CD14-positive monocyte (primary cell): ENCODE measurements around the gene USP9X. TPM values are rescaled to one million over a fixed set of nuclear protein-coding genes. Genes with fewer than 3 reads are reported as not detected.

Experiments
- DNase-seq, 3 donors: peaks; one replicate each; pipeline ENCODE4 v3.0.0-alpha.2; 2011 to 2022
- H2AFZ ChIP-seq: 2 replicates; pipeline ENCODE4 v1.6.0; 2012; ENCODE audit warnings: mild to moderate bottlenecking, low read depth, low read length, inconsistent platforms; ENCODE audit not compliant: insufficient read depth, poor library complexity, severe bottlenecking
- H3K27ac ChIP-seq, 2 donors: 1 replicate in 1 of 2; 2 replicates in 1 of 2; pipeline ENCODE4 v1.5.1; 2012 to 2013; ENCODE audit warnings: low read length in 2 of 2, control low read depth in 1 of 2, inconsistent platforms in 1 of 2, low read depth in 1 of 2, mild to moderate bottlenecking in 1 of 2
- H3K27me3 ChIP-seq, 2 donors: one replicate each; pipeline versions ENCODE4 v1.6.0 to v1.6.1; 2011 to 2013; ENCODE audit warnings: low read length in 2 of 2; ENCODE audit not compliant: control insufficient read depth in 2 of 2, insufficient read depth in 2 of 2
- H3K36me3 ChIP-seq, 2 donors: replicated peaks in 1 of 2; 1 replicate in 1 of 2; 2 replicates in 1 of 2; pipeline versions ENCODE4 v1.5.1 to v1.6.1; 2012 to 2013; ENCODE audit warnings: low read length in 2 of 2, control low read depth in 1 of 2, inconsistent platforms in 1 of 2, mild to moderate bottlenecking in 1 of 2; ENCODE audit not compliant: insufficient read depth in 2 of 2, control insufficient read depth in 1 of 2
- H3K4me1 ChIP-seq, 2 donors: 1 replicate in 1 of 2; 2 replicates in 1 of 2; pipeline versions ENCODE4 v1.5.1 to v1.6.1; 2012 to 2013; ENCODE audit warnings: low read length in 2 of 2, control low read depth in 1 of 2, inconsistent platforms in 1 of 2, mild to moderate bottlenecking in 1 of 2, moderate library complexity in 1 of 2; ENCODE audit not compliant: insufficient read depth in 2 of 2, control insufficient read depth in 1 of 2
- H3K4me2 ChIP-seq: replicated peaks from 2 replicates; pipeline ENCODE3; 2012; ENCODE audit warnings: low read length, moderate library complexity, mild to moderate bottlenecking; ENCODE audit not compliant: poor library complexity, severe bottlenecking; ENCODE audit errors: extremely low read depth
- H3K4me3 ChIP-seq, 3 experiments: fragments of 200-600 bp in 1 of 3; sonication (generic) in 1 of 3; replicated peaks in 1 of 3; 1 replicate in 2 of 3; 2 replicates in 1 of 3; pipeline ENCODE4 v1.5.1; 2011 to 2013; ENCODE audit warnings: low read length in 3 of 3, mild to moderate bottlenecking in 3 of 3, control low read depth in 2 of 3, low read depth in 2 of 3, inconsistent platforms in 1 of 3, moderate library complexity in 1 of 3
- H3K79me2 ChIP-seq: 2 replicates; pipeline ENCODE4 v1.6.0; 2012; ENCODE audit warnings: mild to moderate bottlenecking, control low read depth, inconsistent platforms, low read length, moderate library complexity; ENCODE audit not compliant: insufficient read depth
- H3K9ac ChIP-seq: 2 replicates; pipeline ENCODE4 v1.6.0; 2017; ENCODE audit warnings: low read length, mild to moderate bottlenecking; ENCODE audit not compliant: insufficient read depth, poor library complexity, severe bottlenecking
- H3K9me3 ChIP-seq, 2 donors: replicated peaks in 1 of 2; 1 replicate in 1 of 2; 2 replicates in 1 of 2; pipeline versions ENCODE4 v1.5.1 to v1.6.1; 2012 to 2013; ENCODE audit warnings: low read length in 2 of 2, control low read depth in 1 of 2; ENCODE audit not compliant: control insufficient read depth in 1 of 2, insufficient read depth in 1 of 2
- H4K20me1 ChIP-seq: 2 replicates; pipeline ENCODE4 v1.6.0; 2012; ENCODE audit warnings: mild to moderate bottlenecking, low read length, control low read depth, moderate library complexity; ENCODE audit not compliant: insufficient read depth
- H3K27ac Mint-ChIP-seq, 7 donors: one replicate each; pipeline ENCODE4 v1.8.0; 2020; ENCODE audit warnings: mild to moderate bottlenecking in 7 of 7, mixed read lengths in 7 of 7, moderate library complexity in 6 of 7, inconsistent platforms in 2 of 7
- H3K27me3 Mint-ChIP-seq, 3 donors: one replicate each; pipeline ENCODE4 v1.8.0; 2021 to 2022; ENCODE audit warnings: low read depth in 3 of 3, mild to moderate bottlenecking in 3 of 3, mixed read lengths in 3 of 3, moderate library complexity in 3 of 3, inconsistent platforms in 1 of 3
- H3K36me3 Mint-ChIP-seq, 2 donors: one replicate each; pipeline ENCODE4 v1.8.0; 2020; ENCODE audit warnings: mixed read lengths in 2 of 2, inconsistent platforms in 1 of 2, mild to moderate bottlenecking in 1 of 2
- H3K4me1 Mint-ChIP-seq: one replicate; pipeline ENCODE4 v1.8.0; 2020; ENCODE audit warnings: mild to moderate bottlenecking, mixed read lengths
- H3K4me3 Mint-ChIP-seq, 2 donors: one replicate each; pipeline ENCODE4 v1.8.0; 2020; ENCODE audit warnings: mild to moderate bottlenecking in 2 of 2, mixed read lengths in 2 of 2, moderate library complexity in 1 of 2
- H3K9me3 Mint-ChIP-seq, 7 donors: one replicate each; pipeline ENCODE4 v1.8.0; 2020 to 2022; ENCODE audit warnings: mixed read lengths in 7 of 7, mild to moderate bottlenecking in 6 of 7, moderate library complexity in 6 of 7, inconsistent platforms in 2 of 7
- CTCF ChIP-seq: fragments of 200-600 bp; IDR thresholded peaks from one replicate; pipeline ENCODE4 v1.8.0; 2022; ENCODE audit warnings: antibody characterized with exemption, mild to moderate bottlenecking
- WGBS: methylation state at CpG from one replicate; pipeline ENCODE4 v1.1.5; 2013; ENCODE audit warnings: missing lambda C conversion rate; ENCODE audit not compliant: insufficient coverage; 5-methylcytosine and 5-hydroxymethylcytosine counted together
- intact Hi-C, 2 donors: fragments of 100-400 bp; cut with micrococcal nuclease; formaldehyde crosslinking; loops; one replicate each; pipeline versions ENCODE4 v1.15.0 to v1.15.1; 2023
- polyA plus RNA-seq, 3 donors: library from polyadenylated mRNA; depleted of rRNA in 1 of 3; unstranded in 2 of 3; stranded (reverse) in 1 of 3; fragments of 300-500 nt in 2 of 3; fragments of >200 nt in 1 of 3; fragmentation: Illumina TruSeq in 2 of 3; gene quantifications; 1 replicate in 2 of 3; 2 replicates in 1 of 3; pipeline ENCODE4 v1.2.3, GENCODE V29; 2012 to 2021

USP9X gene
- polyA plus RNA-seq, 3 donors = 8.3 to 16.1 (median 9.6) TPM

- Mint-ChIP-seq H3K36me3 (peaks cover 55 to 63% of the 10 kb centered on the region in 2 donors), H3K4me1 (peaks cover 3% of the 10 kb centered on the region), H3K27ac (no peak overlapping the region), H3K4me3 (no peak overlapping the region), H3K9me3 (no peaks in the 10 kb centered on the region), H3K27me3 (peaks cover 0 to 3% (median 0%) of the 10 kb centered on the region in 3 donors)
- no peak overlapping the region for H3K4me3 ChIP-seq
- WGBS = no CpG with 5 or more reads among the region's 1 CpG
- H2AFZ ChIP-seq = no peak overlapping the region
- H3K4me1 ChIP-seq = peaks cover 0 to 3% of the 10 kb centered on the region in 2 donors
- no peaks in the 10 kb centered on the region for H3K9me3 ChIP-seq
- peaks cover 0 to 4% of the 10 kb centered on the region in 2 donors for H3K27me3 ChIP-seq
- peaks cover 40 to 94% of the 10 kb centered on the region in 2 donors for H3K36me3 ChIP-seq
- no peak overlapping the region for H3K27ac ChIP-seq
- TF ChIP-seq CTCF = no peak
- H3K9ac ChIP-seq = no peak overlapping the region
- H3K4me2 ChIP-seq = no peak overlapping the region
- no peak for DNase-seq
- H4K20me1 ChIP-seq = peaks cover 4% of the 10 kb centered on the region
- no peaks in the 10 kb centered on the region for H3K79me2 ChIP-seq
- intact Hi-C loops = no loop called here
Measured at GRCh38 chrX:41189156-41189555, 103.9 kb downstream of the USP9X start.

GRCh38 chrX:41192880-41193279 is 107.6 kb downstream of the USP9X start:
- no peak overlapping the region for H3K4me2 ChIP-seq
- DNase-seq = no peak

More at GRCh38 chrX:41192880-41193279, 107.6 kb downstream of the USP9X start:
- Histone ChIP-seq H2AFZ (no peak overlapping the region), H3K9ac (no peak overlapping the region), H4K20me1 (no peaks in the 10 kb centered on the region), H3K9me3 (no peaks in the 10 kb centered on the region), H3K79me2 (no peaks in the 10 kb centered on the region), H3K27me3 (peaks cover 0 to 4% of the 10 kb centered on the region in 2 donors), H3K4me3 (no peak overlapping the region), H3K4me1 (no peaks in the 10 kb centered on the region), H3K36me3 (peaks cover 37 to 84% of the 10 kb centered on the region in 2 donors), H3K27ac (no peak overlapping the region)
- 100% methylated on average over 2 of the region's 3 CpGs for WGBS
- Mint-ChIP-seq H3K27me3 (peaks cover 0 to 3% (median 0%) of the 10 kb centered on the region in 3 donors), H3K36me3 (peaks cover 42 to 43% of the 10 kb centered on the region in 2 donors), H3K4me1 (no peaks in the 10 kb centered on the region), H3K9me3 (no peaks in the 10 kb centered on the region), H3K4me3 (no peak overlapping the region), H3K27ac (peak overlapping the region in 1 of 7 donors; percentile 37)
- TF ChIP-seq CTCF = no peak
- intact Hi-C loops = no loop called here
